IPS DF 6.9 (cell line): ENCODE measurements around the gene CAMTA1.
"Not testable (repeated sequence)": the region's sequence is repeated elsewhere in the genome, so short reads cannot be mapped to it uniquely, and the experiment has no call there.

ENCODE experiments used
- DNase-seq: peaks from one replicate; pipeline ENCODE4 v3.0.0-alpha.2; 2013; ENCODE audit warnings: low read depth, low spot score
- H3K27ac ChIP-seq: one replicate; pipeline ENCODE4 v1.5.1; 2013; ENCODE audit warnings: low read length, control low read depth
- H3K27me3 ChIP-seq: 2 replicates; pipeline ENCODE4 v1.6.1; 2013; ENCODE audit warnings: mild to moderate bottlenecking, low read length; ENCODE audit not compliant: control insufficient read depth, insufficient read depth
- H3K36me3 ChIP-seq: 2 replicates; pipeline ENCODE4 v1.6.1; 2013; ENCODE audit warnings: low read length; ENCODE audit not compliant: control insufficient read depth, insufficient read depth
- H3K4me1 ChIP-seq: 2 replicates; pipeline ENCODE4 v1.6.1; 2013; ENCODE audit warnings: low read length; ENCODE audit not compliant: control insufficient read depth, insufficient read depth
- H3K4me3 ChIP-seq: 2 replicates; pipeline ENCODE4 v1.5.1; 2013; ENCODE audit warnings: mild to moderate bottlenecking, low read length
- H3K9me3 ChIP-seq: 2 replicates; pipeline ENCODE4 v1.6.1; 2013; ENCODE audit warnings: low read length, inconsistent platforms; ENCODE audit not compliant: control insufficient read depth, insufficient read depth
- WGBS: extraction: QIAGEN DNeasy Blood & Tissue Kit; methylation state at CpG from one replicate; pipeline ENCODE4 v1.1.7; 2013; ENCODE audit warnings: mixed read lengths, missing lambda C conversion rate; ENCODE audit not compliant: insufficient read length, insufficient coverage; 5-methylcytosine and 5-hydroxymethylcytosine counted together

Gene CAMTA1

GRCh38 chr1:6809461-6809860 is 24.2 kb downstream of the CAMTA1 start:
- H3K9me3 ChIP-seq = no peaks in the 10 kb centered on the region
- H3K27ac ChIP-seq = no peak overlapping the region
- no peaks in the 10 kb centered on the region for H3K27me3 ChIP-seq
- WGBS = no CpG with 5 or more reads among the region's 2 CpGs
- peaks cover 1% of the 10 kb centered on the region for H3K4me1 ChIP-seq
- no peak for DNase-seq
- H3K36me3 ChIP-seq = no peaks in the 10 kb centered on the region; the same call in 1 of the 2 replicates
- H3K4me3 ChIP-seq = no peak overlapping the region

GRCh38 chr1:6810146-6810734 is 25.0 kb downstream of the CAMTA1 start:
- no CpG with 5 or more reads among the region's 15 CpGs for WGBS
- DNase-seq, H3K9me3 ChIP-seq, H3K27me3 ChIP-seq, H3K4me1 ChIP-seq, H3K36me3 ChIP-seq, H3K4me3 ChIP-seq, H3K27ac ChIP-seq: not testable (repeated sequence)

- DNase-seq = no peak
- H3K27ac ChIP-seq = no peak overlapping the region
- H3K36me3 ChIP-seq = no peaks in the 10 kb centered on the region; the same call in 1 of the 2 replicates
- H3K4me1 ChIP-seq = peaks cover 1% of the 10 kb centered on the region
- H3K27me3 ChIP-seq = no peaks in the 10 kb centered on the region
- H3K9me3 ChIP-seq = no peaks in the 10 kb centered on the region
- WGBS = no CpG with 5 or more reads among the region's 8 CpGs
- H3K4me3 ChIP-seq = no peak overlapping the region
These were observed 26.3 kb downstream of the CAMTA1 start for GRCh38 chr1:6811583-6811982.

- Histone ChIP-seq H3K4me3 (no peak overlapping the region), H3K27me3 (no peaks in the 10 kb centered on the region), H3K27ac (no peak overlapping the region), H3K4me1 (peaks cover 1% of the 10 kb centered on the region), H3K36me3 (no peaks in the 10 kb centered on the region; the same call in 1 of the 2 replicates), H3K9me3 (no peaks in the 10 kb centered on the region)
- DNase-seq = no peak
- WGBS = no CpG with 5 or more reads among the region's 1 CpG
These were observed 27.9 kb downstream of the CAMTA1 start for GRCh38 chr1:6813165-6813564.

GRCh38 chr1:6815726-6816125 is 30.5 kb downstream of the CAMTA1 start:
- H3K27me3 ChIP-seq = no peaks in the 10 kb centered on the region
- no CpG with 5 or more reads among the region's 2 CpGs for WGBS
- H3K4me3 ChIP-seq = no peak overlapping the region
- H3K4me1 ChIP-seq = no peaks in the 10 kb centered on the region; the same call in 1 of the 2 replicates
- no peaks in the 10 kb centered on the region; the same call in 1 of the 2 replicates for H3K36me3 ChIP-seq
- no peak overlapping the region for H3K27ac ChIP-seq
- no peak for DNase-seq
- no peaks in the 10 kb centered on the region for H3K9me3 ChIP-seq

GRCh38 chr1:6819246-6820040 is 34.2 kb downstream of the CAMTA1 start:
- H3K9me3 ChIP-seq = no peaks in the 10 kb centered on the region
- H3K4me3 ChIP-seq = no peak overlapping the region
- no peak for DNase-seq
- WGBS = 100% methylated on average over 1 of the region's 6 CpGs
- no peaks in the 10 kb centered on the region for H3K27me3 ChIP-seq
- no peaks in the 10 kb centered on the region for H3K36me3 ChIP-seq
- no peaks in the 10 kb centered on the region for H3K4me1 ChIP-seq
- H3K27ac ChIP-seq = no peak overlapping the region

- no CpG with 5 or more reads among the region's 2 CpGs for WGBS
- H3K36me3 ChIP-seq = no peaks in the 10 kb centered on the region; the same call in 1 of the 2 replicates
- H3K27ac ChIP-seq = no peak overlapping the region
- DNase-seq = no peak
- H3K4me1 ChIP-seq = no peaks in the 10 kb centered on the region
- H3K9me3 ChIP-seq = no peaks in the 10 kb centered on the region
- no peak overlapping the region for H3K4me3 ChIP-seq
- no peaks in the 10 kb centered on the region for H3K27me3 ChIP-seq
These were observed 35.6 kb downstream of the CAMTA1 start for GRCh38 chr1:6820899-6821298.

- no CpG with 5 or more reads among the region's 10 CpGs for WGBS
- Histone ChIP-seq H3K4me3 (no peak overlapping the region), H3K4me1 (no peaks in the 10 kb centered on the region), H3K36me3 (no peaks in the 10 kb centered on the region; the same call in 1 of the 2 replicates), H3K27me3 (no peaks in the 10 kb centered on the region), H3K27ac (no peak overlapping the region), H3K9me3 (no peaks in the 10 kb centered on the region)
- no peak for DNase-seq
These were observed 37.5 kb downstream of the CAMTA1 start for GRCh38 chr1:6822530-6823359.

GRCh38 chr1:6823793-6824192 is 38.5 kb downstream of the CAMTA1 start:
- no peak for DNase-seq
- no peaks in the 10 kb centered on the region for H3K4me1 ChIP-seq
- no peaks in the 10 kb centered on the region for H3K27me3 ChIP-seq
- no peaks in the 10 kb centered on the region; the same call in 1 of the 2 replicates for H3K36me3 ChIP-seq
- H3K4me3 ChIP-seq = no peak overlapping the region
- no peaks in the 10 kb centered on the region for H3K9me3 ChIP-seq
- H3K27ac ChIP-seq = no peak overlapping the region

- no peaks in the 10 kb centered on the region for H3K4me1 ChIP-seq
- no peaks in the 10 kb centered on the region for H3K27me3 ChIP-seq
- no CpG with 5 or more reads among the region's 6 CpGs for WGBS
- H3K36me3 ChIP-seq = no peaks in the 10 kb centered on the region; the same call in 1 of the 2 replicates
- no peak overlapping the region for H3K27ac ChIP-seq
- H3K4me3 ChIP-seq = no peak overlapping the region
- DNase-seq = no peak
- no peaks in the 10 kb centered on the region for H3K9me3 ChIP-seq
These were observed 39.6 kb downstream of the CAMTA1 start for GRCh38 chr1:6824665-6825368.
